Peyer's patch (tissue), 4 donors: ENCODE measurements around the gene ENPP4.
"Not testable (repeated sequence)": the region's sequence is repeated elsewhere in the genome, so short reads cannot be mapped to it uniquely, and the experiment has no call there.

Experiments used
- POLR2A ChIP-seq, 2 donors: fragments of 450-650 bp; IDR thresholded peaks; one replicate each; pipeline ENCODE4 v1.5.1; 2017; ENCODE audit warnings: antibody characterized with exemption in 2 of 2, mild to moderate bottlenecking in 2 of 2, moderate library complexity in 2 of 2
- TF ChIP-seq, protein P1 (sequence below), 6 experiments: fragments of 450-650 bp in 4 of 6; fragments of 200-600 bp in 2 of 6; sonication (generic) in 1 of 6; IDR thresholded peaks; one replicate each; pipeline ENCODE4 v1.5.1; 2017 to 2019; ENCODE audit warnings: antibody characterized with exemption in 6 of 6, mild to moderate bottlenecking in 3 of 6, moderate library complexity in 1 of 6

GRCh38 chr6:46149066-46149465 lies 19.3 kb downstream of the ENPP4 start:
- TF ChIP-seq, protein P1, sequence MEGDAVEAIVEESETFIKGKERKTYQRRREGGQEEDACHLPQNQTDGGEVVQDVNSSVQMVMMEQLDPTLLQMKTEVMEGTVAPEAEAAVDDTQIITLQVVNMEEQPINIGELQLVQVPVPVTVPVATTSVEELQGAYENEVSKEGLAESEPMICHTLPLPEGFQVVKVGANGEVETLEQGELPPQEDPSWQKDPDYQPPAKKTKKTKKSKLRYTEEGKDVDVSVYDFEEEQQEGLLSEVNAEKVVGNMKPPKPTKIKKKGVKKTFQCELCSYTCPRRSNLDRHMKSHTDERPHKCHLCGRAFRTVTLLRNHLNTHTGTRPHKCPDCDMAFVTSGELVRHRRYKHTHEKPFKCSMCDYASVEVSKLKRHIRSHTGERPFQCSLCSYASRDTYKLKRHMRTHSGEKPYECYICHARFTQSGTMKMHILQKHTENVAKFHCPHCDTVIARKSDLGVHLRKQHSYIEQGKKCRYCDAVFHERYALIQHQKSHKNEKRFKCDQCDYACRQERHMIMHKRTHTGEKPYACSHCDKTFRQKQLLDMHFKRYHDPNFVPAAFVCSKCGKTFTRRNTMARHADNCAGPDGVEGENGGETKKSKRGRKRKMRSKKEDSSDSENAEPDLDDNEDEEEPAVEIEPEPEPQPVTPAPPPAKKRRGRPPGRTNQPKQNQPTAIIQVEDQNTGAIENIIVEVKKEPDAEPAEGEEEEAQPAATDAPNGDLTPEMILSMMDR (IDR thresholded peaks at IDR 0.05) = not testable (repeated sequence)
- TF ChIP-seq POLR2A (IDR thresholded peaks at IDR 0.05) = not testable (repeated sequence)
